H9 (cell line): ENCODE data around the gene AVPR2. TPM values are rescaled to one million over a fixed set of nuclear protein-coding genes. Genes with fewer than 3 reads are reported as not detected.

Experiments
- DNase-seq: peaks from one replicate; pipeline ENCODE4 v3.0.0-alpha.2; 2017
- H2AFZ ChIP-seq: one replicate; pipeline ENCODE4 v1.6.1; 2013; ENCODE audit warnings: mild to moderate bottlenecking, low read length, control low read depth, moderate library complexity
- H2AK5ac ChIP-seq: 2 replicates; pipeline ENCODE4 v1.6.1; 2013; ENCODE audit warnings: low read length, control low read depth, mixed read lengths; ENCODE audit not compliant: insufficient read length
- H2BK120ac ChIP-seq: one replicate; pipeline ENCODE4 v1.6.1; 2013; ENCODE audit warnings: low read depth, mild to moderate bottlenecking, low read length, control low read depth, inconsistent platforms; ENCODE audit not compliant: poor library complexity, severe bottlenecking
- H2BK12ac ChIP-seq: 2 replicates; pipeline ENCODE4 v1.6.1; 2013; ENCODE audit warnings: low read length, control low read depth, mixed read lengths, low read depth; ENCODE audit not compliant: insufficient read length
- H2BK15ac ChIP-seq: 2 replicates; pipeline ENCODE4 v1.6.1; 2013; ENCODE audit warnings: low read depth, low read length, control low read depth
- H2BK20ac ChIP-seq: one replicate; pipeline ENCODE4 v1.6.1; 2013; ENCODE audit warnings: low read depth, mild to moderate bottlenecking, low read length, control low read depth, inconsistent platforms; ENCODE audit not compliant: poor library complexity, severe bottlenecking
- H2BK5ac ChIP-seq: 2 replicates; pipeline ENCODE4 v1.6.1; 2013; ENCODE audit warnings: low read length, control low read depth, mixed read lengths; ENCODE audit not compliant: insufficient read length
- H3K14ac ChIP-seq: 2 replicates; pipeline ENCODE4 v1.6.1; 2013; ENCODE audit warnings: low read length, control low read depth; ENCODE audit not compliant: insufficient read depth
- H3K18ac ChIP-seq: 2 replicates; pipeline ENCODE4 v1.6.1; 2013; ENCODE audit warnings: low read depth, mild to moderate bottlenecking, mixed read lengths, low read length, control low read depth; ENCODE audit not compliant: insufficient read length
- H3K23ac ChIP-seq: 2 replicates; pipeline ENCODE4 v1.6.1; 2013; ENCODE audit warnings: low read length, control low read depth, mixed read lengths, low read depth; ENCODE audit not compliant: insufficient read length
- H3K23me2 ChIP-seq: 2 replicates; pipeline ENCODE4 v1.6.1; 2013; ENCODE audit warnings: low read depth, mild to moderate bottlenecking, mixed read lengths, low read length, control low read depth; ENCODE audit not compliant: insufficient read length, poor library complexity, severe bottlenecking
- H3K27ac ChIP-seq: 2 replicates; pipeline ENCODE4 v1.5.1; 2013; ENCODE audit warnings: low read length, control low read depth, mixed read lengths, low read depth; ENCODE audit not compliant: insufficient read length
- H3K27me3 ChIP-seq: 2 replicates; pipeline ENCODE4 v1.6.1; 2013; ENCODE audit warnings: low read length, control low read depth, inconsistent platforms; ENCODE audit not compliant: insufficient read depth
- H3K4ac ChIP-seq: 2 replicates; pipeline ENCODE4 v1.6.1; 2013; ENCODE audit warnings: low read depth, mild to moderate bottlenecking, control low read depth, inconsistent platforms, low read length, moderate library complexity
- H3K4me1 ChIP-seq: 2 replicates; pipeline ENCODE4 v1.6.1; 2013; ENCODE audit warnings: low read length, control low read depth, inconsistent platforms; ENCODE audit not compliant: insufficient read depth
- H3K4me2 ChIP-seq: 2 replicates; pipeline ENCODE4 v1.6.1; 2013; ENCODE audit warnings: low read length, control low read depth, mixed read lengths; ENCODE audit not compliant: insufficient read length, insufficient read depth
- H3K56ac ChIP-seq: 2 replicates; pipeline ENCODE4 v1.6.1; 2013; ENCODE audit warnings: low read depth, mild to moderate bottlenecking, mixed read lengths, low read length, control low read depth; ENCODE audit not compliant: insufficient read length
- H3K79me1 ChIP-seq: 2 replicates; pipeline ENCODE4 v1.6.1; 2013; ENCODE audit warnings: low read depth, mild to moderate bottlenecking, moderate library complexity, low read length, control low read depth, inconsistent platforms; ENCODE audit not compliant: insufficient read depth, poor library complexity, severe bottlenecking
- H3K79me2 ChIP-seq: 2 replicates; pipeline ENCODE4 v1.6.1; 2013; ENCODE audit warnings: low read length, control low read depth, inconsistent platforms; ENCODE audit not compliant: insufficient read depth
- H3K9ac ChIP-seq: 2 replicates; pipeline ENCODE4 v1.6.1; 2013; ENCODE audit warnings: low read length, control low read depth, mixed read lengths; ENCODE audit not compliant: insufficient read length; ENCODE audit errors: extremely low read depth
- H3K9me3 ChIP-seq: one replicate; pipeline ENCODE4 v1.6.1; 2013; ENCODE audit warnings: low read depth, low read length, inconsistent platforms; ENCODE audit not compliant: control insufficient read depth
- H3T11ph ChIP-seq: one replicate; pipeline ENCODE4 v1.6.1; 2013; ENCODE audit warnings: mild to moderate bottlenecking, low read length, control low read depth, inconsistent platforms
- H4K20me1 ChIP-seq: one replicate; pipeline ENCODE4 v1.6.1; 2013; ENCODE audit not compliant: control insufficient read depth, insufficient read length, insufficient read depth
- H4K5ac ChIP-seq: 2 replicates; pipeline ENCODE4 v1.6.1; 2013; ENCODE audit warnings: low read depth, mild to moderate bottlenecking, mixed read lengths, low read length, control low read depth; ENCODE audit not compliant: insufficient read length
- H4K8ac ChIP-seq: replicated peaks from 2 replicates; pipeline ENCODE4 v1.6.1; 2013; ENCODE audit warnings: low read length, control low read depth, mixed read lengths, low read depth; ENCODE audit not compliant: insufficient read length
- H4K91ac ChIP-seq: 2 replicates; pipeline ENCODE4 v1.6.1; 2013; ENCODE audit warnings: low read depth, mild to moderate bottlenecking, moderate library complexity, mixed read lengths, low read length, control low read depth; ENCODE audit not compliant: insufficient read length
- H3K27ac Mint-ChIP-seq, 3 experiments: 2 replicates in 2 of 3; 3 replicates in 1 of 3; pipeline ENCODE4 v1.8.0; 2020 to 2021; ENCODE audit warnings: mixed read lengths in 3 of 3, mild to moderate bottlenecking in 1 of 3, moderate library complexity in 1 of 3
- H3K27me3 Mint-ChIP-seq: 2 replicates; pipeline ENCODE4 v1.8.0; 2021; ENCODE audit warnings: low read depth, mild to moderate bottlenecking, moderate library complexity, mixed read lengths
- H3K36me3 Mint-ChIP-seq, 3 experiments: 2 replicates in 2 of 3; 3 replicates in 1 of 3; pipeline ENCODE4 v1.8.0; 2020 to 2021; ENCODE audit warnings: low read depth in 3 of 3, mixed read lengths in 3 of 3; ENCODE audit not compliant: insufficient read depth in 1 of 3
- H3K4me1 Mint-ChIP-seq, 2 experiments: 2 replicates each; pipeline ENCODE4 v1.8.0; 2020; ENCODE audit warnings: mixed read lengths in 2 of 2
- H3K4me3 Mint-ChIP-seq, 2 experiments: 2 replicates in 1 of 2; 3 replicates in 1 of 2; pipeline ENCODE4 v1.8.0; 2020 to 2021; ENCODE audit warnings: mild to moderate bottlenecking in 2 of 2, mixed read lengths in 2 of 2, moderate library complexity in 1 of 2
- H3K9me3 Mint-ChIP-seq, 2 experiments: 2 replicates in 1 of 2; 3 replicates in 1 of 2; pipeline ENCODE4 v1.8.0; 2020; ENCODE audit warnings: mild to moderate bottlenecking in 2 of 2, mixed read lengths in 2 of 2, moderate library complexity in 1 of 2
- WGBS: extraction: QIAGEN DNeasy Blood & Tissue Kit; methylation state at CpG from one replicate; pipeline ENCODE4 v1.1.7; 2013; ENCODE audit warnings: missing lambda C conversion rate, low lambda C conversion rate, mixed read lengths; ENCODE audit not compliant: insufficient read length; ENCODE audit errors: extremely low coverage; 5-methylcytosine and 5-hydroxymethylcytosine counted together
- total RNA-seq: library from RNA; stranded (reverse); gene quantifications from 2 replicates; pipeline ENCODE4 v1.2.1, GENCODE V29; 2021
- TF ChIP-seq, protein P1 (sequence below): fragments of 200-600 bp; sonication (generic); conservative IDR thresholded peaks from 3 replicates; pipeline ENCODE4 v1.8.0; 2021; ENCODE audit warnings: antibody characterized with exemption, mild to moderate bottlenecking

Gene AVPR2
- total RNA-seq, 1 experiment from 2014 or later = not detected

DNA sequence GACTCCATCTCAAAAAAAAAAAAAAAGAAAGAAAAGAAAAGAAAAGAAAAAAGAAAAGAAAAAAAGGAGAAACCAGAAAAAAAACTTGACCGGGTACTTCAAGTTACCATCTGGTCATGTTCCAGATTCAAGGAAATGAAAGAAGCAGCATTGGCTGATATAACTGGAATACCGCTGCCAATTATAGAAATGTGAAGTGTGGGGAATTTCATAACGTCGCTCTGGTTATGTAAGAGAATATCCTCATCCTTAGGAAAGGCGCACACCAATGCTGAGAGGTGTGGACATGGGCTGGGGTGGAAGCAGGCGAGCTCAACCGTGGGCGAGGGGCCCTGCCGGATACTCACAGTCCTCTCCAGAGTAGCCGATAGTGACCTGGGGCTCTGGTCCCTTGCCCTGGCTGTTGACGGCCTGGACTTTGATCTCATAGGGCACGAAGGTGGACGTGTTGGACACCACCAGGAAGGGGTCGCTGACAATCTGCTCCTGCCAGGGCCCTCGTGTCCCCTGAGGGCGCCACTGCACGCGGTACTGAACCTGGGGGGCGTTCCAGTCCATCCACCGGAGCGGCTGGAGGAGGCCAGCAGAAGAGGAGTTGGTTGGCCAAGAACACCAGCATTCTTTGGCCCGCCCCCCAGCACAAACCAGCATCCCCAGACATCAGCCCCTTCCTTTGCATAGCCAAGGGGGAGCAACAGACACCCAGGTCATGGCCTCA is 38.0 kb upstream of the AVPR2 start:
- Histone ChIP-seq H2BK20ac (no peak overlapping the region), H3T11ph (no peak overlapping the region), H3K23ac (no peak overlapping the region), H3K14ac (no peak overlapping the region), H3K9me3 (peaks cover 13% of the 10 kb centered on the region), H3K79me2 (no peaks in the 10 kb centered on the region), H2BK120ac (no peak overlapping the region), H4K91ac (no peak overlapping the region), H2BK5ac (no peak overlapping the region), H3K9ac (no peak overlapping the region), H3K4me1 (no peaks in the 10 kb centered on the region), H2AFZ (no peak overlapping the region), H3K79me1 (no peaks in the 10 kb centered on the region), H4K5ac (no peak overlapping the region), H3K4me2 (no peak overlapping the region), H2BK15ac (no peak overlapping the region), H3K18ac (no peak overlapping the region), H2BK12ac (no peak overlapping the region), H3K56ac (no peak overlapping the region), H3K27ac (no peak overlapping the region), H3K27me3 (no peaks in the 10 kb centered on the region), H4K20me1 (no peaks in the 10 kb centered on the region), H4K8ac (no peak overlapping the region), H3K4ac (no peak overlapping the region), H3K23me2 (no peaks in the 10 kb centered on the region), H2AK5ac (no peak overlapping the region)
- peaks cover 60 to 84% of the 10 kb centered on the region in 2 experiments for H3K9me3 Mint-ChIP-seq
- no peak for DNase-seq
- no peak overlapping the region for H3K27ac Mint-ChIP-seq
- TF ChIP-seq, protein P1, sequence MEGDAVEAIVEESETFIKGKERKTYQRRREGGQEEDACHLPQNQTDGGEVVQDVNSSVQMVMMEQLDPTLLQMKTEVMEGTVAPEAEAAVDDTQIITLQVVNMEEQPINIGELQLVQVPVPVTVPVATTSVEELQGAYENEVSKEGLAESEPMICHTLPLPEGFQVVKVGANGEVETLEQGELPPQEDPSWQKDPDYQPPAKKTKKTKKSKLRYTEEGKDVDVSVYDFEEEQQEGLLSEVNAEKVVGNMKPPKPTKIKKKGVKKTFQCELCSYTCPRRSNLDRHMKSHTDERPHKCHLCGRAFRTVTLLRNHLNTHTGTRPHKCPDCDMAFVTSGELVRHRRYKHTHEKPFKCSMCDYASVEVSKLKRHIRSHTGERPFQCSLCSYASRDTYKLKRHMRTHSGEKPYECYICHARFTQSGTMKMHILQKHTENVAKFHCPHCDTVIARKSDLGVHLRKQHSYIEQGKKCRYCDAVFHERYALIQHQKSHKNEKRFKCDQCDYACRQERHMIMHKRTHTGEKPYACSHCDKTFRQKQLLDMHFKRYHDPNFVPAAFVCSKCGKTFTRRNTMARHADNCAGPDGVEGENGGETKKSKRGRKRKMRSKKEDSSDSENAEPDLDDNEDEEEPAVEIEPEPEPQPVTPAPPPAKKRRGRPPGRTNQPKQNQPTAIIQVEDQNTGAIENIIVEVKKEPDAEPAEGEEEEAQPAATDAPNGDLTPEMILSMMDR = no peak
- H3K27me3 Mint-ChIP-seq = no peaks in the 10 kb centered on the region; the same call in none of the 2 replicates
- H3K4me3 Mint-ChIP-seq = no peak overlapping the region
- H3K36me3 Mint-ChIP-seq = peaks cover 13 to 35% (median 13%) of the 10 kb centered on the region in 3 experiments
- no CpG with 5 or more reads among the region's 22 CpGs for WGBS
- peaks cover 8 to 25% of the 10 kb centered on the region in 2 experiments; a peak in 3 of 4 replicates for H3K4me1 Mint-ChIP-seq
